DOHH2 (cell line): ENCODE results near the gene ATP9B.
"Not testable (repeated sequence)": the region's sequence is repeated elsewhere in the genome, so short reads cannot be mapped to it uniquely, and the experiment has no call there.

Experiments
- H3F3A ChIP-seq: fragments of 200-600 bp; sonication (generic), shearing (Covaris generic); 2 replicates; pipeline ENCODE4 v1.6.0; 2016; ENCODE audit warnings: antibody characterized with exemption, mild to moderate bottlenecking; ENCODE audit not compliant: control insufficient read depth, insufficient read depth
- H3K27ac ChIP-seq: fragments of 200-600 bp; sonication (generic); 2 replicates; pipeline ENCODE4 v1.5.1; 2014; ENCODE audit warnings: low read depth, mild to moderate bottlenecking, low read length, moderate library complexity
- H3K27me3 ChIP-seq: fragments of 200-600 bp; sonication (generic); 2 replicates; pipeline ENCODE4 v1.6.1; 2014; ENCODE audit warnings: mild to moderate bottlenecking, low read length, mixed read lengths; ENCODE audit not compliant: control insufficient read depth
- H3K36me3 ChIP-seq: fragments of 200-600 bp; sonication (generic); 2 replicates; pipeline ENCODE4 v1.6.1; 2014; ENCODE audit warnings: mild to moderate bottlenecking, low read length, moderate library complexity, mixed read lengths; ENCODE audit not compliant: control insufficient read depth
- H3K4me1 ChIP-seq: fragments of 200-600 bp; sonication (generic); 2 replicates; pipeline ENCODE4 v1.6.1; 2014; ENCODE audit warnings: mild to moderate bottlenecking, low read length, mixed read lengths; ENCODE audit not compliant: control insufficient read depth
- H3K4me2 ChIP-seq: fragments of 200-600 bp; sonication (generic); 2 replicates; pipeline ENCODE4 v1.6.0; 2014; ENCODE audit warnings: mild to moderate bottlenecking, low read length, moderate library complexity
- H3K4me3 ChIP-seq: fragments of 200-600 bp; sonication (generic); 2 replicates; pipeline ENCODE4 v1.5.1; 2014; ENCODE audit warnings: mild to moderate bottlenecking, low read length, mixed read lengths
- H3K79me2 ChIP-seq: fragments of 200-600 bp; sonication (generic); 2 replicates; pipeline ENCODE4 v1.6.1; 2014; ENCODE audit warnings: mild to moderate bottlenecking, low read length, mixed read lengths; ENCODE audit not compliant: control insufficient read depth
- H3K9me2 ChIP-seq: fragments of 200-600 bp; sonication (generic); replicated peaks from 2 replicates; pipeline ENCODE4 v1.6.1; 2014; ENCODE audit warnings: mild to moderate bottlenecking, low read length, mixed read lengths; ENCODE audit not compliant: control insufficient read depth
- H3K9me3 ChIP-seq: fragments of 200-600 bp; sonication (generic); 2 replicates; pipeline ENCODE4 v1.6.1; 2014; ENCODE audit warnings: antibody characterized with exemption, low read length, mixed read lengths; ENCODE audit not compliant: control insufficient read depth, insufficient read depth
- H4K20me1 ChIP-seq: fragments of 200-600 bp; sonication (generic); 2 replicates; pipeline ENCODE4 v1.6.0; 2014; ENCODE audit warnings: low read depth, mild to moderate bottlenecking, antibody characterized with exemption, low read length, moderate library complexity; ENCODE audit not compliant: control insufficient read depth, insufficient read depth
- EZH2phosphoT487 ChIP-seq: fragments of 200-600 bp; sonication (generic); IDR thresholded peaks from 2 replicates; pipeline ENCODE4 v1.6.1; 2017; ENCODE audit warnings: borderline replicate concordance, mild to moderate bottlenecking, antibody characterized with exemption, low read length, moderate library complexity, mixed read lengths
- TF ChIP-seq, protein P1 (sequence below): fragments of 200-600 bp; sonication (generic); IDR thresholded peaks from one replicate; pipeline ENCODE4 v1.5.1; 2014; ENCODE audit warnings: antibody characterized with exemption, mild to moderate bottlenecking, low read depth, low read length; ENCODE audit not compliant: poor library complexity, severe bottlenecking

ATP9B gene

DNA sequence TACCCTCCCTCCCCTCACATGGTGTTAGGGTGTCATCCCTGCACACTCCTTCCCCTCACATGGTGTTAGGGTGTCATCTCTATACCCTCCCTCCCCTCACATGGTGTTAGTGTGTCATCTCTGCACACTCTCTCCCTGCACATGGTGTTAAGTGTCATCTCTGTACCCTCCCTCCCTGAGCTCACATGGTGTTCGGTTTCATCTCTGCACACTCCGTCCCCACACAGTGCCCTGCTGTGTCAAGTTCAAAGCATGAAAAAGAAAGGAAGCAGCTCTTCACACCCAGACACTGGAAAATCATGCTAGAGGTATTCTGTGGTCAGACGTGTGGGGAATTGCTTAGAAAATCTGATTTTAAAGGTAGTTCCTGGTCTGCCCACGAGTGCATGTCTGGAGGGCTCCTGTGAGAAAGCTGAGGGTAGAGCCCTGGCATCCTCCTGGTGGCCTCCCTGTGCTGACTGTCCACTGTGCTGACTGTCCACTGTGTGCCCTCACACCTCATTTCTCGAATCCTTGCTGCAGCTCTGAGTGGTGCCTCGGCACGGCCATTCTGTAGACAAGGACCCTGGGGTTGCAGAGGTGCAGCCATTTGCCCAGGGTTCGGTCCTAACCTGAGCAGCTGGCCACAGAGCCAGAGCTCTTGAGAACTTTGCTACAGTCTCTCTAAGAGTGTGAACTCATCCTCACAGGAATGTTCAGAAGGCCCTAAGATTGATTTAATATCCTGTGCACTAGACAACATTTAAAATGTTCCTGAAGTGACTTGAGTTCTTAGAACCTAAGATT, 257.4 kb downstream of the ATP9B start:
- H3K27me3 ChIP-seq: no peaks in the 10 kb centered on the region
- H3K9me3 ChIP-seq: peaks cover 12% of the 10 kb centered on the region; the same call in 1 of the 2 replicates
- no peaks in the 10 kb centered on the region for H3K4me1 ChIP-seq
- no peak overlapping the region for H3K4me3 ChIP-seq
- H4K20me1 ChIP-seq: no peaks in the 10 kb centered on the region
- H3K4me2 ChIP-seq: no peak overlapping the region
- H3K27ac ChIP-seq: no peak overlapping the region
- TF ChIP-seq EZH2phosphoT487: no peak
- TF ChIP-seq, protein P1, sequence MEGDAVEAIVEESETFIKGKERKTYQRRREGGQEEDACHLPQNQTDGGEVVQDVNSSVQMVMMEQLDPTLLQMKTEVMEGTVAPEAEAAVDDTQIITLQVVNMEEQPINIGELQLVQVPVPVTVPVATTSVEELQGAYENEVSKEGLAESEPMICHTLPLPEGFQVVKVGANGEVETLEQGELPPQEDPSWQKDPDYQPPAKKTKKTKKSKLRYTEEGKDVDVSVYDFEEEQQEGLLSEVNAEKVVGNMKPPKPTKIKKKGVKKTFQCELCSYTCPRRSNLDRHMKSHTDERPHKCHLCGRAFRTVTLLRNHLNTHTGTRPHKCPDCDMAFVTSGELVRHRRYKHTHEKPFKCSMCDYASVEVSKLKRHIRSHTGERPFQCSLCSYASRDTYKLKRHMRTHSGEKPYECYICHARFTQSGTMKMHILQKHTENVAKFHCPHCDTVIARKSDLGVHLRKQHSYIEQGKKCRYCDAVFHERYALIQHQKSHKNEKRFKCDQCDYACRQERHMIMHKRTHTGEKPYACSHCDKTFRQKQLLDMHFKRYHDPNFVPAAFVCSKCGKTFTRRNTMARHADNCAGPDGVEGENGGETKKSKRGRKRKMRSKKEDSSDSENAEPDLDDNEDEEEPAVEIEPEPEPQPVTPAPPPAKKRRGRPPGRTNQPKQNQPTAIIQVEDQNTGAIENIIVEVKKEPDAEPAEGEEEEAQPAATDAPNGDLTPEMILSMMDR: no peak
- H3F3A ChIP-seq: no peaks in the 10 kb centered on the region
- no peaks in the 10 kb centered on the region for H3K79me2 ChIP-seq
- no peaks in the 10 kb centered on the region for H3K9me2 ChIP-seq
- H3K36me3 ChIP-seq: peaks cover 7% of the 10 kb centered on the region; the same call in 1 of the 2 replicates

DNA sequence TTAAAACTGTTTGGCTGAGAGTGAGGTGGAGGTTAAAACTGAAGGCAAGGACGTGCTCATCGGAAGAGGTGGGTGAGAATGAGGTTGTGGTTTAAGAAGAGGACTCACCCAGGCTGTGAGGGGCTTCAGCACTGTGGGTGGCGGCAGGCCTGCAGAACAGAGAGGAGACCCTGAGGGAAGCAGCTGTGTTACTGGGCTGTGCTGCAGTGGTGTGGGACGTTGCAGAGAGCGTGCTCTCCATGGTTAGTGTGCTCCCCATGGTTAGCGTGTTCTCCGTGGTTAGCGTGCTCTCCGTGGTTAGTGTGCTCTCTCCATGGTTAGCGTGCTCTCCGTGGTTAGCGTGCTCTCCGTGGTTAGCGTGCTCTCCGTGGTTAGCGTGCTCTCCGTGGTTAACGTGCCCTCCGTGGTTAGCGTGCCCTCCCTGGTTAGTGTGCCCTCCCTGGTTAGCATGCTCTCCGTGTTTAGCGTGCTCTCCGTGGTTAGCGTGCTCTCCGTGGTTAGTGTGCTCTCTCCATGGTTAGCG, 258.1 kb downstream of the ATP9B start:
- H4K20me1 ChIP-seq: no peaks in the 10 kb centered on the region
- H3K4me1 ChIP-seq: no peaks in the 10 kb centered on the region
- H3K9me2 ChIP-seq: no peaks in the 10 kb centered on the region
- H3K9me3 ChIP-seq: peaks cover 12% of the 10 kb centered on the region; the same call in 1 of the 2 replicates
- no peaks in the 10 kb centered on the region for H3K79me2 ChIP-seq
- H3K4me3 ChIP-seq: no peak overlapping the region
- H3K27me3 ChIP-seq: no peaks in the 10 kb centered on the region
- H3K4me2 ChIP-seq: no peak overlapping the region
- no peaks in the 10 kb centered on the region for H3F3A ChIP-seq
- no peak overlapping the region for H3K27ac ChIP-seq
- TF ChIP-seq, protein P1: no peak
- no peak for TF ChIP-seq EZH2phosphoT487
- peaks cover 7% of the 10 kb centered on the region; the same call in 1 of the 2 replicates for H3K36me3 ChIP-seq

DNA sequence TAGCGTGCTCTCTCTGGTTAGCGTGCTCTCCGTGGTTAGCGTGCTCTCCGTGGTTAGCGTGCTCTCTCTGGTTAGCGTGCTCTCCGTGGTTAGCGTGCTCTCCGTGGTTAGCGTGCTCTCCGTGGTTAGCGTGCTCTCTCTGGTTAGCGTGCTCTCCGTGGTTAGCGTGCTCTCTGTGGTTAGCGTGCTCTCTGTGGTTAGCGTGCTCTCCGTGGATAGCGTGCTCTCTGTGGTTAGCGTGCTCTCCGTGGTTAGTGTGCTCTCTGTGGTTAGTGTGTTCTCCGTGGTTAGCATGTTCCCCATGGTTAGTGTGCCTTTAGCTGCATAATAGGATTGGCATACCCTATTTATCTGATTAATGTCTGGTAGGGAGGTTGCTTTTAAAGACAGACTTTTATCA, 258.7 kb downstream of the ATP9B start:
- not testable (repeated sequence) for H3K9me2 ChIP-seq, H3K4me1 ChIP-seq, H3K4me3 ChIP-seq, H3K36me3 ChIP-seq, H3K4me2 ChIP-seq, H3F3A ChIP-seq, H3K27ac ChIP-seq, H3K27me3 ChIP-seq, H4K20me1 ChIP-seq, H3K79me2 ChIP-seq
- peaks cover 12% of the 10 kb centered on the region; the same call in 1 of the 2 replicates for H3K9me3 ChIP-seq

DNA sequence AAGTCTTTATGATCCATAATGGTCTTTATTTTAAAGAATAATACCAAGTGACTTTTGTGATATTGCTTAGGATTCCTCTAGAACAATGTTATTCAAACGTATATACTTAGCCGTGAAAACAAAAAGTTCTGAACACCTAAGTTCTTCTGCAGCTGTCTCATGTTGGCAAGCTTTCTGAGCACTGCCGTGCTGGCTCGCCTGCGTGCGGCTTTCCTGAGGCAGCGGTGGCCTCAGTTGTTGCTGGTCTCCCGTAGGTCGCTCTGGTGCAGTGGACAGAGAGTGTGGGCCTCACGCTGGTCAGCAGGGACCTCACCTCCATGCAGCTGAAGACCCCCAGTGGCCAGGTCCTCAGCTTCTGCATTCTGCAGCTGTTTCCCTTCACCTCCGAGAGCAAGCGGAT, 259.7 kb downstream of the ATP9B start:
- Histone ChIP-seq H3K27me3 (no peaks in the 10 kb centered on the region), H3K36me3 (peaks cover 7% of the 10 kb centered on the region; the same call in 1 of the 2 replicates), H3F3A (no peaks in the 10 kb centered on the region), H3K4me1 (no peaks in the 10 kb centered on the region), H4K20me1 (no peaks in the 10 kb centered on the region), H3K79me2 (no peaks in the 10 kb centered on the region), H3K4me3 (no peak overlapping the region), H3K9me3 (peaks cover 12% of the 10 kb centered on the region; the same call in 1 of the 2 replicates), H3K4me2 (no peak overlapping the region), H3K27ac (no peak overlapping the region), H3K9me2 (no peaks in the 10 kb centered on the region)
- no peak for TF ChIP-seq EZH2phosphoT487
- TF ChIP-seq, protein P1: no peak
